Measurements from ENCODE around the gene BACE2. TPM values are rescaled to one million over a fixed set of nuclear protein-coding genes. Genes with fewer than 3 reads are reported as not detected.

The BACE2 gene
- total RNA-seq, 2 experiments from 2014 or later: not detected

- Histone ChIP-seq H2AFZ (ENCODE audit: low read length) (no peak within 1 kb of the TSS), H3K4me1 (ENCODE audit: insufficient read depth, low read length, poor library complexity, severe bottlenecking) (peaks cover 24% of the 10 kb centered on the region), H3K4me2 (ENCODE audit: low read length) (no peak within 1 kb of the TSS), H3K9me3 (ENCODE audit: low read length) (no peaks in the 10 kb centered on the region), H3K79me2 (ENCODE audit: insufficient read depth, low read depth, low read length) (no peaks in the 10 kb centered on the region), H3K27ac (ENCODE audit: low read depth, low read length, poor library complexity, severe bottlenecking) (no peak within 1 kb of the TSS), H3K9me2 (ENCODE audit: insufficient read depth, low read length) (no peaks in the 10 kb centered on the region), H3K4me3 (ENCODE audit: low read depth, low read length, poor library complexity, severe bottlenecking) (no peak within 1 kb of the TSS), H4K20me1 (ENCODE audit: insufficient read depth, low read length) (no peaks in the 10 kb centered on the region), H3K36me3 (ENCODE audit: insufficient read depth, low read length) (no peaks in the 10 kb centered on the region)
- CTCF ChIA-PET (ENCODE audit: unreplicated experiment): no interaction called here
- POLR2A ChIA-PET: no interaction called here
- BruUV-seq (replicated peaks): no TSS peak
- no peak for TF ChIP-seq EZH2phosphoT487 (IDR thresholded peaks at IDR 0.05; ENCODE audit: borderline replicate concordance, low read depth, low read length)
- TF ChIP-seq CTCF (conservative IDR thresholded peaks at IDR 0.05; ENCODE audit: low read length): no peak
- intact Hi-C loops (cut with micrococcal nuclease; ENCODE audit: unreplicated experiment): no loop called here
- no peak for DNase-seq (ENCODE audit: low spot score)
These were observed 148.5 kb downstream of the BACE2 start, which contains the start of gene FAM3B for GRCh38 chr21:41316200-41317062. Gene FAM3B (plus strand): TSS chr21:41316801. CDS start chr21:41316880, 79 bp downstream.

- Histone ChIP-seq H3K36me3 (ENCODE audit: insufficient read depth, low read length) (no peaks in the 10 kb centered on the region), H3K79me2 (ENCODE audit: insufficient read depth, low read depth, low read length) (no peaks in the 10 kb centered on the region), H3K4me3 (ENCODE audit: low read depth, low read length, poor library complexity, severe bottlenecking) (no peak overlapping the region), H3K4me1 (ENCODE audit: insufficient read depth, low read length, poor library complexity, severe bottlenecking) (peaks cover 30% of the 10 kb centered on the region), H2AFZ (ENCODE audit: low read length) (no peak overlapping the region), H3K27ac (ENCODE audit: low read depth, low read length, poor library complexity, severe bottlenecking) (no peak overlapping the region), H3K9me3 (ENCODE audit: low read length) (no peaks in the 10 kb centered on the region), H4K20me1 (ENCODE audit: insufficient read depth, low read length) (no peaks in the 10 kb centered on the region), H3K9me2 (ENCODE audit: insufficient read depth, low read length) (no peaks in the 10 kb centered on the region), H3K4me2 (ENCODE audit: low read length) (no peak overlapping the region)
- ChIA-PET POLR2A (no interaction called here), CTCF (ENCODE audit: unreplicated experiment) (no interaction called here)
- BruUV-seq (replicated peaks): no TSS peak
- intact Hi-C loops (cut with micrococcal nuclease; ENCODE audit: unreplicated experiment): no loop called here
- no peak for DNase-seq (ENCODE audit: low spot score)
- TF ChIP-seq EZH2phosphoT487 (IDR thresholded peaks at IDR 0.05; ENCODE audit: borderline replicate concordance, low read depth, low read length) (no peak), CTCF (conservative IDR thresholded peaks at IDR 0.05; ENCODE audit: low read length) (no peak)
These were observed 149.1 kb downstream of the BACE2 start for GRCh38 chr21:41317063-41317392.

GRCh38 chr21:41317458-41317857 lies 149.5 kb downstream of the BACE2 start:
- POLR2A ChIA-PET: interaction anchor here (1.8 kb wide), 1 partner anchor 8 kb away, joined by 5 read pairs; no protein-coding TSS in a partner anchor
- CTCF ChIA-PET (ENCODE audit: unreplicated experiment): no interaction called here
- H3K4me2 ChIP-seq (ENCODE audit: low read length): no peak overlapping the region

More at GRCh38 chr21:41317458-41317857, 149.5 kb downstream of the BACE2 start:
- Histone ChIP-seq H3K79me2 (ENCODE audit: insufficient read depth, low read depth, low read length) (no peaks in the 10 kb centered on the region), H3K36me3 (ENCODE audit: insufficient read depth, low read length) (no peaks in the 10 kb centered on the region), H2AFZ (ENCODE audit: low read length) (no peak overlapping the region), H3K4me3 (ENCODE audit: low read depth, low read length, poor library complexity, severe bottlenecking) (no peak overlapping the region), H4K20me1 (ENCODE audit: insufficient read depth, low read length) (no peaks in the 10 kb centered on the region), H3K9me2 (ENCODE audit: insufficient read depth, low read length) (no peaks in the 10 kb centered on the region), H3K4me1 (ENCODE audit: insufficient read depth, low read length, poor library complexity, severe bottlenecking) (peaks cover 34% of the 10 kb centered on the region), H3K9me3 (ENCODE audit: low read length) (no peaks in the 10 kb centered on the region), H3K27ac (ENCODE audit: low read depth, low read length, poor library complexity, severe bottlenecking) (no peak overlapping the region)
- BruUV-seq (replicated peaks): no TSS peak
- TF ChIP-seq CTCF (conservative IDR thresholded peaks at IDR 0.05; ENCODE audit: low read length): no peak
- TF ChIP-seq EZH2phosphoT487 (IDR thresholded peaks at IDR 0.05; ENCODE audit: borderline replicate concordance, low read depth, low read length): no peak
- DNase-seq (ENCODE audit: low spot score): no peak
- intact Hi-C loops (cut with micrococcal nuclease; ENCODE audit: unreplicated experiment): no loop called here

All from OCI-LY7 (cell line).